GM12878 (cell line): ENCODE measurements around the gene MAPT. TPM values are rescaled to one million over a fixed set of nuclear protein-coding genes. Genes with fewer than 3 reads are reported as not detected.

Experiments
- ATAC-seq: fragments of 200-7000 bp; cut with Tn5 transposase; 3 replicates; pipeline ENCODE4 v1.9.1; 2020; ENCODE audit warnings: mild to moderate bottlenecking, moderate library complexity
- BruUV-seq: library from RNA; stranded (reverse); fragments of 400-500 nt; replicated peaks from 2 replicates; lab custom pipeline; 2021; lab: Mats Ljungman, UMichigan
- CTCF ChIA-PET: fragments of 300-600 bp; sonication (Branson Sonifier 250); formaldehyde crosslinking; extraction: SDS; loops from one replicate; lab custom pipeline; 2021; ENCODE audit warnings: inconsistent platforms; lab: Yijun Ruan, JAX
- POLR2A ChIA-PET: fragments of 350-600 bp; formaldehyde crosslinking; extraction: SDS; loops from one replicate; lab custom pipeline; 2021; ENCODE audit warnings: inconsistent platforms; lab: Charles Lee
- RAD21 ChIA-PET: fragments of 300-600 bp; sonication (Branson Sonifier 250); formaldehyde crosslinking; loops from one replicate; lab custom pipeline; 2023; ENCODE audit warnings: antibody characterized with exemption; ENCODE audit not compliant: unreplicated experiment; lab: Charles Lee
- SMC1A ChIA-PET: fragments of 300-600 bp; sonication (Branson Sonifier 250); formaldehyde crosslinking; loops from one replicate; lab custom pipeline; 2023; ENCODE audit not compliant: unreplicated experiment, uncharacterized antibody; lab: Charles Lee
- DNase-seq: peaks from one replicate; pipeline ENCODE4 v3.0.0-alpha.2; 2011; ENCODE audit warnings: low read depth, low spot score
- FAIRE-seq: peaks from 3 replicates; lab custom pipeline; 2011; peaks lifted over from hg19 to GRCh38; lab: Jason Lieb, UNC
- H2AFZ ChIP-seq: 2 replicates; pipeline ENCODE4 v1.6.0; 2011; ENCODE audit warnings: low read depth, low read length, control low read depth; ENCODE audit not compliant: control insufficient read depth
- H3K27ac ChIP-seq: 2 replicates; pipeline ENCODE4 v1.5.1; 2011; ENCODE audit warnings: control low read depth; ENCODE audit not compliant: control insufficient read depth, insufficient read depth
- H3K27me3 ChIP-seq, 2 experiments: replicated peaks in 1 of 2; 2 replicates each; pipeline versions ENCODE4 v1.6.0 to v1.6.1; 2011; ENCODE audit warnings: low read length in 1 of 2; ENCODE audit not compliant: control insufficient read depth in 2 of 2, insufficient read depth in 2 of 2
- H3K36me3 ChIP-seq, 2 experiments: 2 replicates each; pipeline ENCODE4 v1.5.1; 2011; ENCODE audit warnings: low read length in 1 of 2; ENCODE audit not compliant: control insufficient read depth in 2 of 2, insufficient read depth in 2 of 2
- H3K4me1 ChIP-seq: 2 replicates; pipeline ENCODE4 v1.6.1; 2011; ENCODE audit warnings: mild to moderate bottlenecking, low read length, moderate library complexity, mixed read lengths; ENCODE audit not compliant: control insufficient read depth, insufficient read depth
- H3K4me2 ChIP-seq: 2 replicates; pipeline ENCODE4 v1.6.0; 2011; ENCODE audit warnings: control low read depth; ENCODE audit not compliant: control insufficient read depth, insufficient read depth
- H3K4me3 ChIP-seq: fragments of 200-600 bp; sonication (generic); 2 replicates; pipeline ENCODE4 v1.5.1; 2016
- H3K79me2 ChIP-seq: 2 replicates; pipeline ENCODE4 v1.6.0; 2011; ENCODE audit warnings: low read length; ENCODE audit not compliant: control insufficient read depth, insufficient read depth
- H3K9ac ChIP-seq: 2 replicates; pipeline ENCODE4 v1.8.0; 2011; ENCODE audit warnings: low read length, control low read depth, mixed read lengths; ENCODE audit not compliant: control insufficient read depth, insufficient read depth
- H3K9me3 ChIP-seq: replicated peaks from 3 replicates; pipeline ENCODE4 v1.5.1; 2011; ENCODE audit warnings: mild to moderate bottlenecking, low read length; ENCODE audit not compliant: control insufficient read depth, insufficient read depth
- H4K20me1 ChIP-seq: 2 replicates; pipeline ENCODE4 v1.6.0; 2011; ENCODE audit not compliant: control insufficient read depth, insufficient read depth
- BCL3 ChIP-seq: IDR thresholded peaks from 2 replicates; pipeline ENCODE4 v1.6.1; 2011; ENCODE audit warnings: borderline replicate concordance, low read depth, mild to moderate bottlenecking, moderate library complexity, low read length; ENCODE audit not compliant: insufficient read depth, poor library complexity, severe bottlenecking
- E2F8 ChIP-seq: fragments of 450-650 bp; IDR thresholded peaks from 2 replicates; pipeline ENCODE4 v1.6.1; 2018; ENCODE audit warnings: mild to moderate bottlenecking, low read depth, moderate library complexity; ENCODE audit not compliant: partially characterized antibody
- ESRRA ChIP-seq: IDR thresholded peaks from 2 replicates; pipeline ENCODE4 v1.6.1; 2012; ENCODE audit warnings: mild to moderate bottlenecking, low read length, improper control_type of control experiment
- MLLT1 ChIP-seq: fragments of 450-650 bp; IDR thresholded peaks from 2 replicates; pipeline ENCODE4 v1.6.1; 2016; ENCODE audit warnings: mild to moderate bottlenecking
- MTA2 ChIP-seq: fragments of 450-650 bp; IDR thresholded peaks from 2 replicates; pipeline ENCODE4 v1.6.1; 2016; ENCODE audit warnings: low read depth, mild to moderate bottlenecking, moderate library complexity
- MYC ChIP-seq: IDR thresholded peaks from 2 replicates; pipeline ENCODE4 v1.6.1; 2011; ENCODE audit warnings: mild to moderate bottlenecking, low read length, moderate library complexity, inconsistent platforms; ENCODE audit not compliant: insufficient read depth, insufficient replicate concordance, insufficient read length, severe bottlenecking
- NR2F1 ChIP-seq: fragments of 450-650 bp; conservative IDR thresholded peaks from 2 replicates; pipeline ENCODE4 v1.6.1; 2017; ENCODE audit warnings: mild to moderate bottlenecking
- PAX8 ChIP-seq: fragments of 450-650 bp; IDR thresholded peaks from 2 replicates; pipeline ENCODE4 v1.6.1; 2017; ENCODE audit warnings: mild to moderate bottlenecking, moderate library complexity
- POLR2AphosphoS5 ChIP-seq: IDR thresholded peaks from 2 replicates; pipeline ENCODE4 v1.6.1; 2011; ENCODE audit warnings: mild to moderate bottlenecking, low read length, inconsistent platforms
- RCOR1 ChIP-seq: conservative IDR thresholded peaks from 2 replicates; pipeline ENCODE4 v1.6.1; 2012; ENCODE audit warnings: low read depth, low read length, improper control_type of control experiment
- RFX5 ChIP-seq: IDR thresholded peaks from 2 replicates; pipeline ENCODE4 v1.6.1; 2011; ENCODE audit warnings: low read depth, low read length, improper control_type of control experiment
- USF2 ChIP-seq: IDR thresholded peaks from 2 replicates; pipeline ENCODE4 v1.6.1; 2011; ENCODE audit warnings: low read depth, low read length, improper control_type of control experiment, borderline replicate concordance
- ZBTB33 ChIP-seq: fragments of 450-650 bp; IDR thresholded peaks from 2 replicates; pipeline ENCODE4 v1.6.1; 2017; ENCODE audit warnings: mild to moderate bottlenecking
- WGBS: methylation state at CpG from one replicate; pipeline ENCODE4 v1.1.6; 2016; ENCODE audit warnings: low lambda C conversion rate; ENCODE audit not compliant: insufficient replicate concordance, insufficient coverage; ENCODE audit errors: missing lambda C conversion rate; 5-methylcytosine and 5-hydroxymethylcytosine counted together
- in situ Hi-C: fragments of 300-500 bp; cut with MboI; formaldehyde crosslinking; loops from 9 replicates; pipeline ENCODE4 v1.14.3; 2018; ENCODE audit warnings: mixed read lengths
- intact Hi-C: fragments of 100-400 bp; cut with micrococcal nuclease; formaldehyde crosslinking; loops from one replicate; pipeline ENCODE4 v1.14.2; 2022; ENCODE audit not compliant: unreplicated experiment
- polyA plus RNA-seq, 11 experiments: library from polyadenylated mRNA; depleted of rRNA in 4 of 11; unstranded in 6 of 11; stranded (reverse) in 5 of 11; fragments of >200 nt; fragmentation: Nextera tagmentation in 4 of 11; fragmentation: Illumina TruSeq in 1 of 11; extraction: Ambion mirVana in 4 of 11; extraction: Trizol in 1 of 11; gene quantifications; 1 replicate in 1 of 11; 2 replicates in 10 of 11; pipeline versions ENCODE4 v1.2.1 to v1.2.3, GENCODE V29; 2011 to 2016; ENCODE audit warnings: inconsistent platforms in 2 of 11, missing spikeins in 2 of 11, low read depth in 1 of 11
- total RNA-seq, 4 experiments: library from RNA; depleted of rRNA in 3 of 4; stranded (reverse); fragments of >200 nt in 3 of 4; fragmentation: Illumina TruSeq in 1 of 4; extraction: Trizol in 1 of 4; gene quantifications; 2 replicates each; pipeline versions ENCODE4 v1.2.1 to v1.2.3, GENCODE V29; 2013 to 2021

Gene MAPT
- total and polyA plus RNA-seq, 10 of the 15 experiments (the other 5 are each of a cell fraction or from before 2014, with no cell fraction given): under 0.01 to 0.05 (median 0.03) TPM; not detected in 7

- no peak for FAIRE-seq
- no peaks in the 10 kb centered on the region for H4K20me1 ChIP-seq
- no peak for DNase-seq
- H2AFZ ChIP-seq: no peak overlapping the region
- no peak for ATAC-seq
- intact Hi-C loops (no loop called here), in situ Hi-C loops (no loop called here)
- no peaks in the 10 kb centered on the region; the same call in 2 of the 3 replicates for H3K9me3 ChIP-seq
- WGBS: 42% methylated on average over 14 of the region's 14 CpGs
- RAD21 ChIA-PET: no interaction called here
- POLR2A ChIA-PET: no interaction called here
- no peak for TF ChIP-seq MLLT1
- no peak for TF ChIP-seq PAX8
- TF ChIP-seq USF2: no peak
- TF ChIP-seq MTA2: no peak
- TF ChIP-seq NR2F1: no peak
- no peak for TF ChIP-seq RCOR1
- no peak for TF ChIP-seq MYC
- no peak for TF ChIP-seq ZBTB33
- TF ChIP-seq POLR2AphosphoS5: no peak
- no peak for TF ChIP-seq RFX5
- no peak for TF ChIP-seq E2F8
- TF ChIP-seq BCL3: no peak
- no peak for TF ChIP-seq ESRRA
- H3K79me2 ChIP-seq: no peaks in the 10 kb centered on the region
- H3K4me2 ChIP-seq: no peak overlapping the region
- no peaks in the 10 kb centered on the region for H3K36me3 ChIP-seq
- no peak overlapping the region for H3K9ac ChIP-seq
- no peaks in the 10 kb centered on the region; a peak in 3 of 4 replicates for H3K27me3 ChIP-seq
- no peak overlapping the region for H3K4me3 ChIP-seq
- SMC1A ChIA-PET: no interaction called here
- no peaks in the 10 kb centered on the region for H3K4me1 ChIP-seq
- CTCF ChIA-PET: interaction anchor here (0.6 kb wide), 1 partner anchor 331 kb away, joined by 3 read pairs; no protein-coding TSS in a partner anchor
- no peak overlapping the region for H3K27ac ChIP-seq
- no TSS peak for BruUV-seq
Observed at GRCh38 chr17:45971698-45972141, 77.4 kb downstream of the MAPT start.
